DMS79 (cell line): ENCODE data around the gene MLLT3.
A peak's percentile ranks its signal among the peaks of the same experiment; 100 is the strongest.
"Not testable (repeated sequence)": the region's sequence is repeated elsewhere in the genome, so short reads cannot be mapped to it uniquely, and the experiment has no call there.

Source experiments
- DNase-seq: peaks from one replicate; lab custom pipeline; 2025; lab: John Stamatoyannopoulos, UW

The MLLT3 gene

GRCh38 chr9:20622330-20623020 lies at the start of gene MLLT3:
MLLT3 (minus strand) TSS chr9:20622499.
- peak; percentile 89 for DNase-seq

GRCh38 chr9:20671635-20672034 lies 49.3 kb upstream of the MLLT3 start:
- DNase-seq: no peak

DNA sequence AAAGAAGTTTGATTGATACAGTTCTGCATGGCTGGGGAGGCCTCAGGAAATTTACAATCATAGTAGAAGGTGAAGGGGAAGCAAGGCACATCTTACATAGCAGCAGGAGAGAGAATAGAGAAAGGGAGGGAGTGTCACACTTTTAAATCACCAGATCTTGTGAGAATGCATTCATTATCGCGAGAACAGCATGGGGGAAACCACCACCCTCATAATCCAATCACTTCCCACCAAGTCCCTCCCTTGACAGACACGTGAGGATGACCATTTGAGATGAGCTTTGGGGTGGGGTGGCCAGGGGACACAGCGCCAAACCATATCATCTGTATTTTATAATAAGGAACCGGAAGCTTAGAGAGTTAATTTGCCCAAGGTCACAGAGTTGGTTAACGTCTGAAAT lies 48.1 kb upstream of the MLLT3 start:
- DNase-seq: no peak

GRCh38 chr9:20664501-20664900 lies 42.2 kb upstream of the MLLT3 start:
- DNase-seq: no peak

- DNase-seq: no peak
Measured at GRCh38 chr9:20663133-20663532, 40.8 kb upstream of the MLLT3 start.

DNA sequence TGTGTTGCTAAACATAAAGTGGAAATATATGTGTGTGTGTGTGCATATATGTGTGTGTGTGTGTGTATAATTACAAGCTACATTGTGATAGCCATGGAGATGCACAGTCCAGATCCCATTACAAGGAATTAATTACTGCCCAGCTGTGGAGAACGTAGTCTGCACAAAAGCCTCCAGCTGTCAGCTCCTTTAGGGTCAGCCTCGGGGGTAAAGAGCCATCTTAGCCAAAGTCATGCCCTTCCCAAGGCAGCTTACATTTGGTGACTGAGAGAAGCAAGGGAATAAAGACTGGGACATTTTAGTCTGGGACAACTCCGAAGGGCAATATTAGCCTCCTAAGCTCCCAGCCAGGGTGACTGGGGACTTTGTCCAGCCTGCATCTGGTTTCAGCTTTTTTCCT lies 39.9 kb upstream of the MLLT3 start:
- DNase-seq: no peak

GRCh38 chr9:20659474-20659967 lies 37.2 kb upstream of the MLLT3 start:
- no peak for DNase-seq

- peak; percentile 9 for DNase-seq
Measured at GRCh38 chr9:20658677-20659473, 36.6 kb upstream of the MLLT3 start.

- DNase-seq: not testable (repeated sequence)
Measured at GRCh38 chr9:20658246-20658667, 36.0 kb upstream of the MLLT3 start.

DNA sequence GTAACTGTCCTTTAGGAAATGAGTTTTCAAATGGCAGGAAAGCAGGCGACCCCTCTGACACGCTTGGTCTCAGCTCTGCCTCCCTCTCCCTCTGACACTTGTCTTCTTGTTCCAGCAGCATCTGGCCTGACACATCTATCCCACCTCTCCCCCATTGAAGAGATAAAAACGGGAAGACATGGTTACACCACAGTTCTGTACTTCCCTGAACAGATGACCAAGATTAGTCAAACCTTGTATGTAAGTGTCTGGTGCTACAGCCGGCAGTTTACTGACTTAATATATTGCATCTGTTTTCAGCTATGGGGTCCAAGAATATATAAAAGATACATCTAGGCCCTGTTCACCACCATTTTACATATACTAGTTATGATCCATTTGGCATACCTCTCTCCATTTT lies 29.6 kb upstream of the MLLT3 start:
- no peak for DNase-seq

DNA sequence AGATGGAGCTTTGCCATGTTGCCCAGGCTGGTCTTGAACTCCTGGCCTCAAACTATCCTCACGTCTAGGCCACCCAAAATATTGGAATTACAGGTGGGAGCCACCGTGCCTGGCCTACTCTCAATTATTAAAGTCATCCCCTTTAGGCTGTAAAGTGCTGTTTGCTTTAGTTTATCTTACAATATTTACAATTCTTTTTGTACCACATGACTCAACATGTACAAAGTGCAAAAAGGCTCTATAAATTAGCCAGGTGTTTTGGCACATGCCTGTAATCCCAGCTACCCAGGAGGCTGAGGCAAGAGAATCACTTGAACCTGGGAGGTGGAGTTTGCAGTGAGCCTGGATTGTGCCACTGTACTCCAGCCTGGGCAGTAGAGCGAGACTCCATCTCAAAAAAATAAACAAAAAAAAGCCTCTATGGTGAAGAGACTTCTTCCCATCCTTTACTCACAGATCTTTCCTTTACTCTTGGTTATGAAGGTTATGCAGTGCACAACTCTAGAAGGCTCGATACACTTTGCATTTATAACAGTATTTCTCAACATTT lies 28.5 kb upstream of the MLLT3 start:
- no peak for DNase-seq

- no peak for DNase-seq
Measured at GRCh38 chr9:20650313-20650712, 28.0 kb upstream of the MLLT3 start.

DNA sequence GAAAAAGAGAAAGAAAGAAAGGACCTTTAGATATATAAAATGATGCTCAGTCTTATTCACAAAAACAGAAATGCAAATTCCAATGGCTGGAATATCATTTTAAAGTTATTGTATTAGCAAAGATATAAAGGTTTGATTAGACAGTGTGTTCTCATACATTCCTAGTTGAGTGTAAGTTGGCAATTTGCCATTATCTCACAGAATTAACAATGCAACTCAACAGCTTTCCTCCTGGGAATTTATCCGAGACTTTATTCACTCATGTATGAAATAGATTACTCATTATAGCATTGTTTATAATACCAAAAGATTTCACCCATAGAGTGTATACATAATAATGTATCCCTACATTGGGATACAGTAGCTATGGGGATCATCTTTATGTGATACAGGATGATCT lies 27.1 kb upstream of the MLLT3 start:
- DNase-seq: no peak

DNA sequence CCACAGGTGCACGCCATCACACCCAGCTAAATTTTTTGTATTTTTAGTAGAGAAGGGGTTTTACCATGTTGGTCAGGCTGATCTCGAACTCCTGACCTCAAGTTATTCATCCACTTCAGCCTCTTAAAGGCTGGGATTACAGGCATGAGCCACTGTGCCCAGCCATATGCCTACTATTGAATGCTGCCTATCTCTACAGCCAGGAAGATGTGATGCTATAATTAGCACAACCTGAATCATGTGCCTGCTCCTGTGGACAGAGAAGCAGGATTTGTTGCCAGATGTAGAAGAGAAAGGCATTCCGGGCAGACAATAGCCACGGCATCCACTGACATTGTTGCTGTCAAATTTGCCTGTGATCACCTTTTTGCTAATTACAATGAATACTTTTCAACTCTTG lies 24.4 kb upstream of the MLLT3 start:
- no peak for DNase-seq

- no peak for DNase-seq
Measured at GRCh38 chr9:20643660-20644059, 21.4 kb upstream of the MLLT3 start.

- no peak for DNase-seq
Measured at GRCh38 chr9:20642045-20642444, 19.7 kb upstream of the MLLT3 start.

GRCh38 chr9:20640331-20641187 lies 18.3 kb upstream of the MLLT3 start:
- peak; percentile 91 for DNase-seq

DNA sequence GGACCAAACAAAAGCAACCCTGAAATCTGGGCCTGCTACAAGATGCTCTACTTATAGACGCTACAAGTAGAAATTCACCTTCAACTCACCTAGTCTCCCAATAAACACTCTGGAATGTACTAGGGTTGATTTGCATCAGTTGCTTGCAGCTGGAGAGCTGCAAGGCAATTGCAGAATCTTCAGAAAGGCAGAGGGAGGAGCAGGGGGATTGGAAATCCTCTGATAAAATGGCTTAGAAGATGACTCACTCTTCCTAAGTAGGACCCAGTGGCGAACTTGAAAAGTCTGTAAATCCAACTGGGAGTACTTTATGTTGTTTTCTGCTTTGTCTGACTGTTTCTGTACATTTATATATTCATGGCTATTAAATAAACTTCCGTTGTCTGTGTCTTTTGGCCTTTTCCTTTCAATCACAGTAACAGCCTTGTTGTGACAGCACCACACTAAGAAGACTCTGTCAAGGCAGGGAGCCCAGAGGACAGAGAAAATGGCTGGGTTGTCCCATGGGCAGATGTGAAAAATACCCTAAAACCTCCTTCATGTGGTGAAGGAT lies 14.7 kb upstream of the MLLT3 start:
- no peak for DNase-seq

DNA sequence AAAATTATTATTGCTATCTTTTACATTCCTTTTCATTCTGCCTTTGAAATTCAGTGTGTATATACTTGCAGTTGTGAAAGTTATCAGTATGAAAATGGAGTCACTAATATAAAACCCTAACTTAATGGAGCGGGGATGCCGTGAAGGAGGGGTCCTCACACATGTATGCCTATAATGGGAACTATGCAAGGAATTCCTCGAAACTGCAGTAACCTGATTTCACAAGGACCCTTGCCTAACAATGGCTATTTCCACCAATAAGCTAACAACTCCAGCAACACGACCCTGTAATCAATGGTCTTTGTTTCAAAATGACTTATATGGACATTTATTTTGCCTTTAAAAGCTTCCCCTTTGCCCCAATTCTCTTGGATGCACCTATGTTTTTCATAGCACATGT lies 12.6 kb upstream of the MLLT3 start:
- DNase-seq: no peak

GRCh38 chr9:20632705-20633104 lies 10.4 kb upstream of the MLLT3 start:
- DNase-seq: no peak

DNA sequence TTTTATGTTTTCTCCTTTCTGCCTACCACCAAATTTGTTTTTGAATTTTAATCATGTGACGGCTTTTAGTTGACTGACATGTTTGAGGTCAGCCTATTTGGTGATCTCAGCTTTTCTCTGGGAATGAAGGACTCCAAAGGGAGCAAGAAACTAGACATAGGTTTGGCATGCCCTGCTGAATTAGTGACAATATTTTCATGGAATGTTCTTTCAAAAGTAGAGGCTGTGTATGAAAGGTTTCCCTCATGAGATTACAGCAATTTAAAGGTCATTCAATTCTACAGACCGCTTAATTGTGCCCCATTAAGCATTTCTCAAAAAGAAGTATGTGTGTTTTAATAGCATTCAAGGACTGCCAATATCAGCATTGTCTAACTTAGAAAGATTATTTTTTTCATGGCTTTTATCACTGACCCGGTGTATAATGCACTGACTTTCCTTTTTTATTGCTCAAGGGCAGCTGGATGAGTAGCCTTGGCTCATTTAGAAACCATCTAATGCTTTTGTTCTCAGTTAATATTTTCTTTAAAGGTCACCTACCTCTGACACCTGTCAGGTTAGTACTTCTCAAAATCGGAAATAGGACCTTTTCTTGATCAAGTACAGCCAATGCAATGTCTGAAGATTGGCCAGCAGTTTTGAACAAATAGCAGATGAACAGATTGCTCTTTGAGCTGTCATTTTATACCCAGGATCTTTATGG lies 8.1 kb upstream of the MLLT3 start:
- no peak for DNase-seq
